Measurements from ENCODE around the gene RER1.

RER1 gene

GRCh38 chr1:2354511-2355372 lies 36.9 kb upstream of the RER1 start:
- no peak for DNase-seq

DNA sequence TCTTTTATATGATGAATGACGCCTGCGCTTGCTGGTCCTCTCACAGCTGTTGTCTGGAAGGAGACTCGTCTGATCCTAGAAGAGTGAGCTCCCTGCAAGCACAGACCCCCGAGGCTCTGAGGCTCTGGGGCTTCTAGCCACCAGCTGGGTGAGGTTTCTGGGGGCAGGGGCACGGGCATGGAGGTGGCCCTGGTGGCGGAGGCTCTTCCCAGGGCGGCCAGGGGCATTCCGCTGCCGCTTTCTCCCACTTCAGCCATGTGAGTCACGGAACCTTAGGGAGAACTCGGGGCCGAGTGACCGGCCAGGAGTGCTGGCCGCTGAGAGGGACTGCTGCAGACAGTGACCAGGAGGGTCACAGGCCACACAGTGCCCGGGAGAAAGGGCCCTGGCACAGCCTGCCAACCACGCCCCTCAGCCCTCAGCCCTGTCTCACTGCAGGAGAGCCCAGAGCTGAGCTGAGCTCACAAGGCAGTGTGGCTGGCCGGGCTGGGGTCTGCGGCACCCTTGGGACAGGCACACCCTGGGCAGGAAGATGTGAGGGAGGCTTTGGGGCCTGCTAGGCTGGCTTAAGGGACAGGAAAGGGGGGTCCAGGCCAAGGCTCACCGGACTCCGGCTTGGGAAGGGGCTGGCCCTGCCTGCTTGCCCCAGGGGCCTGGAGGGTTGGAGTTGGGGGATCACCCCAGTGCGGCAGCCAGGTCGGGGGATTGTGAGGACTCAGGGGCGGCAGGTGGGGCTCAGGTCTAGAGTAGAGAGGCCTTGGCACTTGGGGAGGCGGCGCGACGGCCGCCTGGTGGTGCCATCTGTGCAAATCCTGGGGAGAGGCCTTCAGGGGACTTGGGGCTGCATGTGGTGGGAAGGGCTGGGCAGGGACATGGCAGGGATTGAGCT lies 36.0 kb upstream of the RER1 start:
- no peak for DNase-seq

- no peak for DNase-seq
Observed at GRCh38 chr1:2356401-2356800, 35.2 kb upstream of the RER1 start.

DNA sequence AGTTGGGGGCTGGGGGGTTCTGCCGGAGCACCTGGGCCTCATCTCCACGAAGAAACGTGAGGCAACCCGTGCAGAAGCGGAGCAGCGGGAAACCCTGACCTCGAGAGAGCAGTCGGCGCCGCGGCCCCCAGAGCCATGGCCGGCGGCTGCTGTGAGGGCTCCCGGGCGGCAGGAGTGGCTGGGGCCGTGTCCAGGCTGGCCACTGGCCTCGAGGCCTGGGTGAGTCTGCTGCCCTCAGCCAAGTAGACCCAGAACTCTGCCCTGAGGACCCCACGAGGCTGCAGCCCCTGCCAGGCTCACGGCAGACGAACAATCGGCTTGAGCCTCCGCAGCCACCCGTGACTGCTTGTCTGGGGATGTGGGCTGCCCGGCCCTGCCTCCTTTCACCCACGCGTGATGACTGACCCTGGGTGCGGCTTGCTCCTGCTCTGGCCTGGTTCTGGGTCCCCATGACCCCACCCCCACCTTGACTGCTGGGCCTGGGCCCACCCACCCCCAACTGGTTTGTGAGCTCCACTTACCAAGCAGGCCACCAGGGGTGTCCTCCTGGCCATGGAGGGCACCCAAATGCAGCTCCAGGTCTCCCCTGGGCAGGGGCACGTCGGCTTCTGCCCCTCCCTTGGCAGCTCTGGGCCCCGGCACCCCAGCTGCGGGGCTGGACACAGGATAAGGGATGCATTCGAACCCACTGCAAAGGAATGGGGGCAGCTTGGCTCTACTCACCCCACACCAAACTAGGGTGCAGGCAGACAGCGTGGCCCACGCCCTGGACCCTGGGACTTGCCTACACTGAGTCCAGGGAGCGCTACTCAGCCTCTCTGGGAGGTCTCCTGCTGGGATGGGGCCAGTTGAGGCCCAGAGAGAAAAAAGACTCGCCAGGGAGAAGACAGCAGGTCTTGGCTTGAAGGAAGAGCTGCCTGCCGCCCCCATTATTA lies 34.5 kb upstream of the RER1 start:
- no peak for DNase-seq

DNA sequence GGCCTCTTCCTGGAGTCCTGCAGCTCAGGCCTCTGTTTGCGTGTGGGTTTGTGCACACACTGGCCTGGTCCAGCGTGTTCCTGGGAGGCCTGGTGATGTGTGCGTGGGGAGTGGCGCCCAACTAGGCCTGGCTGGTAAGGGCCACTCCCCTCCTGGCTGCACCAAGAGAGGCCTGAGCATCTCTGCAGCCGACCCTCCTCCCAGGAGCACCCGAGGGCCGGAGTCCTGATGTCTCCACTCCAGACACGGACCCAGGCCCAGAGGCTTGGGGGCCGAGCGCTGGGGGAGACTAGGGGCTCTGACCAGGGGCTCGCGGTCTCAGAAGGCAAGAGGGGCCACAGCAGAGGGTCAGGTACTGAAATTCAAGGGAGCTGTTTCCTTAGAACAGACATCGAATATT lies 33.6 kb upstream of the RER1 start:
- DNase-seq, result no peak

- DNase-seq, result no peak
Observed at GRCh38 chr1:2358651-2359640, 32.7 kb upstream of the RER1 start.

GRCh38 chr1:2360588-2361364 lies 30.9 kb upstream of the RER1 start:
- no peak for DNase-seq

- no peak for DNase-seq
Observed at GRCh38 chr1:2363847-2364513, 27.7 kb upstream of the RER1 start.

DNA sequence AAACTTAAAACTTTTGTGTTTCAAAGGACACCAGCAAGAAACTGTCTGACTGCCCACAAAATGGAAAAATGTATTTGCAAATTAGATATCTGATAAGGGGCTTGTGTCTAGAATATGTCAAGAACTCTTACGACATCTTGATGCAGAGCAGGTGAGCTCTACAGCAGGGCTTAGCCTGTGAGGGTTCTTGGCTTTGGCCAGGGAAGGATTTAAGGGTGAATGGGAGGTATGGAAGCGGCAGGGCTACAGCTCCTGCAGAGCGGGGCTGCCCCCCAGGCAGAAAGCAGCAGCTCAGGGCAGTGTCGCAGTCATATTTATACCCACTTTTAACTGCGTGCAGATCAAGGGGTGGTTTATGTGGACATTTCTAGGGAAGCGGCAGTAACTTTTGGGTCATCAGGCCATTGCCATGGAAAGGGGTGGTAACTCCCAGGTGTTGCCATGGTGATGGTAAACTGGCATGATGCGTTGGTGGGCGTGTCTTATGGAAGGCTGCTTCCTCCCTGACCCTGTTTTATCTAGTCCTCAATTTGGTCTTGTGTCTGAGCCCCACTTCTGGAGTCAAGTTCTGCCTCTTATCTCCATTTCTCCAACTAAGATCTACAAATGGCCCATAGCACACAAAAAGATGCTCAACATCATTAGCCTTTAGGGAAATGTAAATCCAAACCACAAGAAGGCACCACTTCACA lies 23.4 kb upstream of the RER1 start:
- DNase-seq, result peak; percentile 11

DNA sequence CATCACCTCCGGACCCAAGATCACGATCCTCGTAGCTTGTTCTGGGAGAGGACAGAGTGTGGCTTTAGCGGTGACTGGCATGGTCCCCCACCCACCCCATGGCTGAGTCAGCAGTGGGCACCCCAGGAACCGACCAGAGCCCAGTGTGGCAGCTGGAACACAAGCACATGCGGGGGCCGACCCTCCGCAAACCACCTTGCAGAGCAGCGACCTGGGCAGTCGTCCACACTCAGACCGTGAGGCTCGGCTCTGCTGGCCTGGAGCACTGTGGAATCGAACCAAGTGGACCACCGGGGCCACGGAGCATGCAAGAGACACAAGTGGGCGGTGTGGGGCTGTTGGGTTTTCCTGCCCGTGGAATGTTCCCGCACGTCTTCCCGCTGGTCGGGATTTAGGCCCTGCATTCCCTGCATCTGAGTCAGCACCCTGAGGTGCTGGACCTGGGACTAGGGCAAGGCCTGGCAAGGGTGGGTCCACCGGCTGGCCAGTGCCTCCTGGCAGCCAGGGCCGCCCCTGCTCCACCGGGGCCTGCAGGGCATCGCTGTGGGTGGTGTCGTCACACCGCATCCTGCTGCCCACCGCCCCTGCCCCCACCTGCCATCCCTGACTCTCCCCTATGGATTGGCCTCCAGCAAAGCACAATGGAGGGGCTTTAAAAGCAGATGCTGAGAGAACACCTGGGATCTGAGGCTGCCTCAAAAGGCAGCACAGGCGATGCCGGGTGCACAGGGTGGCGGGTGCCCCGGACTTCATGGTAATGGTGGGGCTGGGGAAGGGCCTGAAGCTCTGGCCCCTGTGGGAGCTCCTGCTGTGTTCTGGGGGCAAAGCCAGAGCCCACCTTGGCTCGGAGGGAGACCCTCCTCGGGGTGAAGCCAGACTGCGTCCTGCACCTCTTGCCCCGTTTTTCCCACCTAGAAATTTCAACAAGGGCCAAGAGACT lies 18.8 kb upstream of the RER1 start:
- no peak for DNase-seq

DNA sequence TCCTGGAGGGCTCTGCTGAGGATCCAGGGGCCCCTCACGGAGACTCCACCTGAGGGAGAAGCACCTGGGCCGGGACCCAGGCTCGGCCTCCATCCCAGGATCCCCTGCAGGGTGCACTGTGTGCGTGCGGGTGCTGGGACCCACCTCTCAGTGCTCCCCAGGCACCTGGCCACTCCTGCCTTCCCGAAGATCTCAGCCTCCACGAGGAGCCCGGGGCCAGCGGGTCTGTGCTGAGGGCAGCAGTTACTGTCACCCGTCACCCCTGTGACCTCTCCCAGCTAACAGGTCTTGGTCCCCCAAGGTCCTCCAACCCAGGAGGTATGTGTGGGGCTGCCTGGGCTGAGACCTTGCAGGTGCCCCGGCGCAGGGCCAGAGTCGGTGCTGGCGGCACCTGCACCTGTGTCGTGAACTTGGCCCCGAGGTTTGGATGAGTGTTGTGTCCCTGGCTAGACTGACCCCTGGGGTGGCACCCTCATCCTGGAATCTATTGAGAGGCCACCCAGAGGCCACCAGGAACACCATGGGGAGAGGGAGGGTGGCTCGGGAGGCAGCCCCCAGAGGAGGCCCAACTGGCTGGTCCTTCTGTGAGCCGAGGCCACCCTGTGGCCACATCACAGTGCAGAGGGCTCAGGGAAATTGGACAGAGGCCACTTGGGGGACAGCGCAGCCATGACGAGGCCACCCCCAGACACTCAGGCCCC lies 17.9 kb upstream of the RER1 start:
- no peak for DNase-seq

- DNase-seq, result no peak
Observed at GRCh38 chr1:2374252-2375155, 17.1 kb upstream of the RER1 start.

DNA sequence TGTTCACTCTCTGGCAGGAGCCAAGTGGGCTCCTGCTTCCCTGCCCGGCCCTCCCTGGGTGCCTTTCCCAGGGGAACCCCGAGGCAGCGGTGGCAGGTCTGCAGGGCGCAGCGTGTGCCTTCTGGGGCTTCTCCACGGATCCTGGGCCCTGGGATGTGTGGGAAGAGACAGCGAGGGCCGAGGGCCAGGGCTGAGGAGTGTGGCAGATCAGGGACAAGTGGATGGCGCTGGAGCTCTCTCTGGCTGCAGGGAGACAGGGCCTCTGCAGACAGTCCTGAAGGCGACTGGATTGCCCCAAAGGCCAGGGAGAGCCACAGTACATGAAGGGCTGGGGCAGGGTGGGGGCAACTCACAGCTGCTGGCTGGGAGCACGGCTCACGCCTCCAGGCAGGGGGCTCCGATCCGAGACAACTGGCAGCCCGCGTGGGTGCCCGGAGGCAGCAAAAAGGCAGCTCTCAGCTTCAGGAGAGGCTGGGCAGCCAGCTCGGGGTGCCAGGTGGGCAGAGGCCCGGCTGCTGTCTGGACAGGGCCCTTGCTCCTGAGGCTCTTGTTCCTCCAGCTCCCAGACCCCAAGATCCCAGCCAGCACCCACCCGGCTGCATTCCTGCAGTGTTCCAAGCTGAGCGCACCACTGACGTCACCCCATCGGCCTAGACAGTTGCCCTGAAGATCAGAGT lies 16.3 kb upstream of the RER1 start:
- no peak for DNase-seq

DNA sequence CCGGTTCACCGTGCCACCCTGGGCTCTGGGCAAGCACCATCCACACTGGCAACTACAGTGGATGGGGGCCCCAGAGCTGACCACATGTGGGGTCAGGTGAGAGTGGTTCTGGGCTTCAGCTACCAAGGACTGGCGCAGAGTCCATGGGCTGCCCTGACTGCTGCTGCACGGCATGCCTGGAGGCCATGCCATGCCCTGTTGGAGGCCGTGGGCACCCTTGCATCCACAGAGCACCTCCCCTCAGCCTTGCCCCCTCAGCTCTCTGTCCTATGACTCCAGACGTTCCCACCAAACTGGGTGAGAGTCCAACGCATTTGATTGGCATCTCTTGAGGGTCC lies 15.7 kb upstream of the RER1 start:
- DNase-seq, result no peak

DNA sequence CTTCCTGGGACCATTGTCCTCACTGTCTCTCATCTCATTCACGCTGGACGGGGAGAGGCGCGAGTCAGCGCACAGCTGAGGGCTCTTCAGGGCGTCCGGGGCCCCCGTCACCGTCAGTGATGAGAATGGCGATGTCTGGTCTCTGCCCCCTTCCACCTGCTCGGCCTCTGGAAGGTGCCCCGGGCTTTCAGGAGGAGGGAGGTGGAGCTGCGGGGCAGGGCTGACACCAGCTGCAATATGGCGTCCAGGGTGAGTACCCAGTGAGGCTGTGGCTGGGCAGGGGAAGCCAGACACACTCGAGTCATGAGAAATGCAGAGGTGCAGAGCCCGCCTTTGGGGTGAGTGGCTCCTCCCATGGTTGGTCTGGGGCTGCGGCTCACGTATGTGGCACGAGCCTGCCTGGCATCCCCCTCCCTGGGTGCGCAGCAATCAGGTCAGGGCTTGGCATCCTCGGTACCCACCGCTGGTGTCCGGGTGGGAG lies 15.3 kb upstream of the RER1 start:
- no peak for DNase-seq

All from OCI-M1 (cell line).